HEK293 (cell line): ENCODE measurements around the gene OSBPL1A.

Source experiments
- CTCF ChIP-seq: fragments of 450-650 bp; formaldehyde crosslinking; IDR thresholded peaks from 2 replicates; pipeline ENCODE4 v1.5.1; 2016; ENCODE audit warnings: missing biosample characterization, missing genetic modification characterization
- GLIS2 ChIP-seq: fragments of 450-650 bp; formaldehyde crosslinking; IDR thresholded peaks from 2 replicates; pipeline ENCODE4 v1.5.1; 2016; ENCODE audit warnings: missing biosample characterization, missing genetic modification characterization
- SETDB1 ChIP-seq: IDR thresholded peaks from one replicate; pipeline ENCODE4 v1.6.1; 2017; ENCODE audit warnings: mild to moderate bottlenecking, low read length, moderate library complexity, mixed read lengths; ENCODE audit not compliant: insufficient read length
- TCF7L2 ChIP-seq: IDR thresholded peaks from 2 replicates; pipeline ENCODE4 v1.6.1; 2011; ENCODE audit warnings: low read depth, mild to moderate bottlenecking, inconsistent platforms, low read length, moderate library complexity, borderline replicate concordance
- ZBTB1 ChIP-seq: fragments of 450-650 bp; formaldehyde crosslinking; IDR thresholded peaks from 2 replicates; pipeline ENCODE4 v1.5.1; 2016; ENCODE audit warnings: missing biosample characterization, missing genetic modification characterization
- ZBTB21 ChIP-seq: fragments of 450-650 bp; formaldehyde crosslinking; IDR thresholded peaks from 2 replicates; pipeline ENCODE4 v1.5.1; 2017; ENCODE audit warnings: missing biosample characterization, missing genetic modification characterization
- ZBTB49 ChIP-seq: fragments of 450-650 bp; formaldehyde crosslinking; IDR thresholded peaks from 2 replicates; pipeline ENCODE4 v1.5.1; 2016; ENCODE audit warnings: missing biosample characterization, missing genetic modification characterization, low read depth
- ZNF121 ChIP-seq: fragments of 450-650 bp; formaldehyde crosslinking; IDR thresholded peaks from 2 replicates; pipeline ENCODE4 v1.5.1; 2016; ENCODE audit warnings: missing biosample characterization, missing genetic modification characterization
- ZNF133 ChIP-seq: fragments of 450-650 bp; formaldehyde crosslinking; IDR thresholded peaks from 2 replicates; pipeline ENCODE4 v1.5.1; 2016; ENCODE audit warnings: missing biosample characterization, missing genetic modification characterization
- ZNF324 ChIP-seq: fragments of 450-650 bp; formaldehyde crosslinking; IDR thresholded peaks from 2 replicates; pipeline ENCODE4 v1.5.1; 2016; ENCODE audit warnings: missing biosample characterization, missing genetic modification characterization
- ZNF558 ChIP-seq: fragments of 450-650 bp; formaldehyde crosslinking; IDR thresholded peaks from 2 replicates; pipeline ENCODE4 v1.5.1; 2016; ENCODE audit warnings: missing biosample characterization, missing genetic modification characterization
- ZNF623 ChIP-seq: fragments of 450-650 bp; formaldehyde crosslinking; IDR thresholded peaks from 2 replicates; pipeline ENCODE4 v1.5.1; 2016; ENCODE audit warnings: missing biosample characterization, missing genetic modification characterization
- TF ChIP-seq, protein P1 (sequence below): fragments of 450-650 bp; formaldehyde crosslinking; IDR thresholded peaks from 2 replicates; pipeline ENCODE4 v1.5.1; 2016; ENCODE audit warnings: missing biosample characterization, missing genetic modification characterization
- TF ChIP-seq, protein P2 (sequence below): fragments of 450-650 bp; IDR thresholded peaks from 2 replicates; pipeline ENCODE4 v1.5.1; 2018; ENCODE audit warnings: missing biosample characterization, mild to moderate bottlenecking, missing genetic modification characterization

- TF ChIP-seq CTCF (tag by site-specific recombination) (no peak), SETDB1 (no peak), ZBTB1 (tag by site-specific recombination) (no peak), ZBTB21 (no peak), GLIS2 (tag by site-specific recombination) (no peak), ZNF324 (tag by site-specific recombination) (no peak), ZBTB49 (no peak), ZNF133 (tag by site-specific recombination) (no peak), ZNF623 (tag by site-specific recombination) (no peak), ZNF121 (no peak), TCF7L2 (no peak), ZNF558 (tag by site-specific recombination) (no peak)
- TF ChIP-seq, protein P1, sequence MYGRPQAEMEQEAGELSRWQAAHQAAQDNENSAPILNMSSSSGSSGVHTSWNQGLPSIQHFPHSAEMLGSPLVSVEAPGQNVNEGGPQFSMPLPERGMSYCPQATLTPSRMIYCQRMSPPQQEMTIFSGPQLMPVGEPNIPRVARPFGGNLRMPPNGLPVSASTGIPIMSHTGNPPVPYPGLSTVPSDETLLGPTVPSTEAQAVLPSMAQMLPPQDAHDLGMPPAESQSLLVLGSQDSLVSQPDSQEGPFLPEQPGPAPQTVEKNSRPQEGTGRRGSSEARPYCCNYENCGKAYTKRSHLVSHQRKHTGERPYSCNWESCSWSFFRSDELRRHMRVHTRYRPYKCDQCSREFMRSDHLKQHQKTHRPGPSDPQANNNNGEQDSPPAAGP, result no peak
- TF ChIP-seq, protein P2, sequence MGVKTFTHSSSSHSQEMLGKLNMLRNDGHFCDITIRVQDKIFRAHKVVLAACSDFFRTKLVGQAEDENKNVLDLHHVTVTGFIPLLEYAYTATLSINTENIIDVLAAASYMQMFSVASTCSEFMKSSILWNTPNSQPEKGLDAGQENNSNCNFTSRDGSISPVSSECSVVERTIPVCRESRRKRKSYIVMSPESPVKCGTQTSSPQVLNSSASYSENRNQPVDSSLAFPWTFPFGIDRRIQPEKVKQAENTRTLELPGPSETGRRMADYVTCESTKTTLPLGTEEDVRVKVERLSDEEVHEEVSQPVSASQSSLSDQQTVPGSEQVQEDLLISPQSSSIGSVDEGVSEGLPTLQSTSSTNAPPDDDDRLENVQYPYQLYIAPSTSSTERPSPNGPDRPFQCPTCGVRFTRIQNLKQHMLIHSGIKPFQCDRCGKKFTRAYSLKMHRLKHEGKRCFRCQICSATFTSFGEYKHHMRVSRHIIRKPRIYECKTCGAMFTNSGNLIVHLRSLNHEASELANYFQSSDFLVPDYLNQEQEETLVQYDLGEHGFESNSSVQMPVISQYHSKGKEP (tag by site-specific recombination), result no peak
These were observed 120.6 kb downstream of the OSBPL1A start for GRCh38 chr18:24276994-24277393.
